ENCODE results near the gene SHH.

Gene SHH

DNA sequence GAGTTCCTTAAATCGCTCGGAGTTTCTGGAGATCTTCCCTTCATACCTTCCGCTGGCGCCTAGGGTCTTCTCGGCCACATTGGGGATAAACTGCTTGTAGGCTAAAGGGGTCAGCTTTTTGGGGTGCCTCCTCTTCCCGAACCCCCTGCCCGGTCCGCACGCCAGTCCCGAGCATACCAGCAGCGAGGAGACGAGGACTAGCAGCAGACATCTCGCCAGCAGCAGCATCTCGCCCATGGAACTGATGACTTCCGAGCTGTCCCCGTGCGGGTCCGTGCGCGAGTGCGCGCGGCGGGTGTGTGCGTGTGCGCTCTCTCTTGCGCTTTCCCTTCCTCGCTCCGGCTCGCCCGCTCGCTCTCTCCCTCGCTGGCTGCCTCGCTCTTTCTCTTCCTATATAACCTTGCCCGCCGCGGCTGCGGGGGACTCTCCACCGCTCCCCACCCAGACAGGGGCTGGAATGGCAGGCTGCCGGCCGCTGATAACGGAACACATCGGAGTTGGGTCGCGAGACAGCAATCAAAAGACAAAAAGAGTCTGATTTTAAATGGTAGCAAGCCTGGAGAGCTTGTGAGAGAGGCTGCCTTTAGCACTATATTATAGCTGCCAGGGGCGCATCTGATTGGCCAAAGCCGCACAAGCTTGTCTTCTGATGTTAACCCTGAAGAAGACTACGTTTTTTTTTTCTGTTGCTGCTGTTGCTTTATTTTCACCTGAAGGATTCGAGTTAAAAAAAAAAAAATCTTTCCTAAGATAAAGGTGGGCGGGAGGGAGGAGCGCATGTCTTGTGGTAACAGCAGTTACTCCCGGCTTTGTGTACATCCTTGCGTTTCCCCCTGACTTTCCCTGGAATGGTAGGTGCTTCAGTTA lies at the start of gene SHH:
Gene SHH, minus strand, starts transcription at position 569 of the 867 bp plus-strand sequence. Its CDS starts 341 bp downstream, at position 228.
- no peak for DNase-seq

GRCh38 chr7:155861480-155861868 lies 49.2 kb upstream of the SHH start:
- DNase-seq, result no peak

DNA sequence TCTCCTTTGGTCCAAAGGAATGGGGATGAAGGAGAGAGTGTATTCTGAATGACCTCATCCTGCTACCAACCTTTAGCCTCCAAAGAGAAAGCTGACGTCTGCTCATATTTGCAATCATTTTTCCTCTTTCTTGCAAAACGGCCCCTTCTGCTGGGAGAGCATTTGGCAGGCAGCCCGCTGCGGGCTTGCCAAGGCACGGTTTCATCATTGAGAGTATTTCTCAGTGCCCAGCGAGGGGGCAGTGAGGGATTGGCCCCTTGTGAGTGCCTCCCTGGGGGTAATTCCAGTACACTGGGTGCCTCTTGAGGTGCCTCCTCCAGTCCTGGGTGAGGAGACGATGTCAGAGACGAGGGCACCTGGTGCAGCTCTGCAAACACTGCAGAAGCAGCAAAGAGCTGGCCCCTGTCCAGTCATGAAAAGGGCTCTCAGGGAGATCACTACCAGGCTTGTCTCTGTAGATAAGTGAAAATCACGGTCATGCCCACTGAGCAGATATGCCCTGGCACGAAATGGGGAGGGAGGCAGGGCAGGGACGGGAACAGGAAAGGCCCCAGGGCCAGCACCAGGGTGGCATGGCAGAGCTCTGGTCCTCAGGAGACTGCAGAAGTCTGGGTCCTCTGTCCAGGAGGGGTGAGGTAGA lies 48.7 kb upstream of the SHH start:
- DNase-seq, result no peak

DNA sequence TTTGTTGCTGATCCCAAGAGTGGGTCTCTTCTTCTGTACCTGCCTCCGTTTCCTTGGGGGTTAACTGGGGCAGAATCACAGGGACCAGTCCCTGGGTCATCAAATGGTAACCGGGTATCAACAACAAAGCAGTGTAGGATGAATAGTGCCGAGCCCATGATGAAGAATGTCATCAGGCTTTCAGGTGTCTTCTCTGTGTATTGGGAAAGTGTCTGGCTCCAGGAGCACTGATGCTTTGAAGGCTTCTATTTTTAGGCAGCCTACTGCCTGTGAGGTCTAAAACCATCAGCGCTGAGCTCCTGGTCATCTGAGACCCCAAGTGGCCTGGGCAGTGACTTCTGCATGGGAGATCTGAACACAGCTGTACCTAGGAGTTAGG lies 48.2 kb upstream of the SHH start:
- DNase-seq, result no peak

DNA sequence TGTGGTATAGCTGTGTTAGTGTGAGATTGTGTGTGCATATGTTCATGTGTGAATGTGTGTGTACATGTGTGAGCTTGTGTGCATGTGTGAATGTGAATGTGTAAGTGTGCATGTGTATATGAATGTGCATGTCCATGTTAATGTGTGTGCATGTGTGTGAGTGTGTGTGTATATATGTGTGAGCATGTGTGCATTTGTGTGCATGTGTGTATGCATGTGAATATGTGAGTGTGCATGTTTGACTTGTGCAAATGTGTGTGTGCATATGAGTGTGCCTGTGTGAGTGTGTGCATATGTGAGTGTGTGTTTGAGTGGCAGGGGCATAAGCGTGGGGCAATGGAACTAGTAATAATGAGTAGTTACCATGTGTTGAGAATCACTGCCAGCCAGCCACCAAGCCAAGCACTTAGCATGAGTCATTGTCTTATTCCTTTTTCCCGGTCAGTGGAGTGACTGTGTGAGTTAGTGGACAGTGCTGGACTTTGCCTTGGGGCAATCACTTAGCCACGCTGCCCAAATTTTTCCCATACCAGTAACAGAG lies 46.3 kb upstream of the SHH start:
- no peak for DNase-seq

DNA sequence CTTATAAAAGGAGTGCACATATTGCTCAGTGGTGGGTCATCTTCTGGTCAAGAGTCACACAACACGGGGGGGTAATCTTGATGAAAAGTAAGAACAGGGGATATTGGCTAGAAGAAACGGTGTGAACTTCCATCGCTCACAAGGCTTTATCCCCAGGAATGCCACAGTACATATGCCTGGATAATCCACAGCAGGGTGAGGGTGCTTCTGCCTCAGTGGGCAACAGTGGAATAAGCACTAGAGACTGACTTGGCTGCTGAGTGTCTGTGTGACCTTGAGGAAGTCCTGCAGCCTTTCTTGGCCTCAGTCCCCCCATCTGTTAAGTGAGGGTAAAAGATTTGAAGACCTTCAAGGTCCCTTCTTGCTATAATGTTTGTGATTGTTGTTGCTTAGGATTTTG lies 44.9 kb upstream of the SHH start:
- DNase-seq, result no peak

DNA sequence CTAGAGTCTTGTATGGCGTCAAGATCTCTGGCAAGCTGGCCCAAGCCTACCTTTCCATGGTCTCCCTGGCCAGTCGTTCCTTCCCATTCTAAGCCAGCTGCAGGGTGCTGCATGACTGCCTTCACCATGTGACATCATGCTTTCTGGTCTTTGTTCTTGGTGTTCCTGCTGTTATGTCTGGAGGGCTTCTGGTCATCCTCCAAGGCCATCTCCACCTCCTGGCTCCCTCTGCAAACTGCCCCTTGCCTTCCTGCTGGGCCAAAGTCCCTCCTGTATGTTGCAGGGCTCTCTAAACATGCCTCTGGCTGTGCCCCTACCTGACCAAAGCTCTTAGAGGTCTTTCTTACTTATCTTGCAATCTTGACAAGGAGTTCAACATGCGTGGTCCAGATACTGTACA lies 44.4 kb upstream of the SHH start:
- DNase-seq, result no peak

DNA sequence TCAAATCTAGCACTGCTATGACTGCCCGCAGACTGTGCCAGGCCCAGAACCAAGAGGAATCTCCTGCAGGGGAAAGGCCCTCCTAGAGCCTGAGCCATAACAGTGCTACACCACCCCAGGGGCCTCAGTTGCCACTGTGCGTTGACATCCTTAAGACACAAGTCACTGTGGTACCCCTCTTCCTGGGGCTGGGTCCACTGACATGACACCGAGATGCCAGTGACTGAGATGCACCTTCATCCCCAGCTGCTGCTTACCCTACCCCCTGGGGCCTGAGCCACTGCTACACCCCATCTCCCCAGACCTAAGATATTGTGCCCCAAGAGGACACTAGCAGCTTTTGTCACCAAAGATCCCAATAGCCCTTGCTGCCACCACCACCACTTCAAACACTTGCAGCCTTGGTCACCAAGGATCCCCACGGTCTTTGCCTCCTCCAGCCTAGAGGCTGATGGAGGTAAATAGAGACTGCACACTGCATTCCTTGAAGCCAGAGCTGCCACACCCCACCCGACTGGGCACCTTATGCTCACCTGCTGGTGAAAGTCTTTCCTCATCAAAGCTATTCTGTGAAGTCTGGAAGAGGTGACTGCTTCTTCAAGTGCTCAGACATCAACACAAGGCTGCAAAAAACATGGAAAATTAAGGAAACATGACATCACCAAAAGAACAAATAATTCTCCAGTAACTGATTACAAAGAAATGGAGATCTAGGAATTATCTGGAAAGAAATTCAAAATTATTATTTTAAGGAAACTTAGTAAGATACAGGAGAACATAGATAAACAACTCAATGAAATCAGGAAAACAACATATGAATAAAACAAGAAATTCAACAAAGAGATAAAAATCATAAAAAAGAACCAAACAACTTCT lies 40.4 kb upstream of the SHH start:
- no peak for DNase-seq

DNA sequence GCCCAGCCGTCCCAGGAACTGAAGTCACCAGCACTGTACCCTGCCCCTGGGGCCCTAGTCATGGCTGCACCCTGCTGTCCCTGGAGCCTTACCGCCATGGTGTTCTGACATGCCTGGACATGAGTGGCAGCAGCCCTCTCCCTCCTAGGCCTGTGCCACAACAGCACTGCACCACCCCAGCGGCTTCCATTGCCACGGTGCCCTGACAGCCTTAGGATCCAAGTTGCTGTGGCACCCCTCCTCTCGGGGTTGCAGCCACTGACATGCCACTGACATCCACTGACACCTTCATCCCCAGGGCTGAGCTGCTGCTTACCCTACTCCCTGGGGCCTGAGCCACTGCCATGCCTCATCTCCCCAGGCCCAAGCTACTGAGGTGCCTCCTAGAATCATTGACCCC lies 39.6 kb upstream of the SHH start:
- DNase-seq, result no peak

DNA sequence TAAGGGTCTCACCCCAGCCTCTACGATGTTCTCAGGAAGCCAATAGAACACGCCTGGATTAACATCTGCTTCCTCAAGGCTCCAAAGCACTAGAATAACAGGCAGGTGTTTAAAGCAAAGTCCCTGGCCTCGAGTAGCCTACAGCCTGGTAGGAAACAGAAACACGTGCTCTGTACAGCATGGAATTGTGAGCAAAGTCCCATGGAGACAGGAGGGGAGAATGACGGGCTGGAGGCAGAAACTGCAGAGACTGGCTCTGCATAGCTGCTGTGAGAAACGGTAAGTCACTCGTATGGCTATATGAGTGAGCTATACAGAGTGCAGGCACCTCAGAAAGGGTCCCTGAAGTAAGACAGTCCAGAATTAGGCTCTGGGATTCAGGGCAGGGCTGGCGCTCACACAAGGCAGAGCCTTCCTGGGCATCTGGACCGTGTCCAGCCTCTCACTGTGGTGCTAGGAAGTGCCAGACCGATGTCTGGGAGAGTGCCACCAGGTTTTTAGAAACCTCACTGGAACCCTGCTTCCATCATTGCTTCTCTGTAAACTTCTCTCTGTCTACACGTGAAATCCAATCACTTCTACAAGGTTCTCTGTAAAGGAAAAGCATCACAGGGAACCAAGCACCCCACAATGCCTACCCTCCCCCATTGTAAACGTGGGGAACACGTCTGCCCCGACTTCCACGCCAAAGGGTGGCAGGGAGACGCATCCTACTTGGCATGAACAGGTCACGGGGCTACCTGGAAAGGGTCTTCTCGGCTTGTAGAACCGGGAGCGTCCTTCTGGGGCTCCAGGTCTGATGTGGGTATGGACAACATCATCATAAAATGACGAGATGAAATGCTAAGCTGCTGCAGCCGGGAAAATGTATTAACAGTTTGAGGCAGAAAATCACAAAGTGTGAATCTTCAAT lies 38.8 kb upstream of the SHH start:
- no peak for DNase-seq

- DNase-seq, result no peak
Measured at GRCh38 chr7:155850001-155850436, 37.8 kb upstream of the SHH start.

DNA sequence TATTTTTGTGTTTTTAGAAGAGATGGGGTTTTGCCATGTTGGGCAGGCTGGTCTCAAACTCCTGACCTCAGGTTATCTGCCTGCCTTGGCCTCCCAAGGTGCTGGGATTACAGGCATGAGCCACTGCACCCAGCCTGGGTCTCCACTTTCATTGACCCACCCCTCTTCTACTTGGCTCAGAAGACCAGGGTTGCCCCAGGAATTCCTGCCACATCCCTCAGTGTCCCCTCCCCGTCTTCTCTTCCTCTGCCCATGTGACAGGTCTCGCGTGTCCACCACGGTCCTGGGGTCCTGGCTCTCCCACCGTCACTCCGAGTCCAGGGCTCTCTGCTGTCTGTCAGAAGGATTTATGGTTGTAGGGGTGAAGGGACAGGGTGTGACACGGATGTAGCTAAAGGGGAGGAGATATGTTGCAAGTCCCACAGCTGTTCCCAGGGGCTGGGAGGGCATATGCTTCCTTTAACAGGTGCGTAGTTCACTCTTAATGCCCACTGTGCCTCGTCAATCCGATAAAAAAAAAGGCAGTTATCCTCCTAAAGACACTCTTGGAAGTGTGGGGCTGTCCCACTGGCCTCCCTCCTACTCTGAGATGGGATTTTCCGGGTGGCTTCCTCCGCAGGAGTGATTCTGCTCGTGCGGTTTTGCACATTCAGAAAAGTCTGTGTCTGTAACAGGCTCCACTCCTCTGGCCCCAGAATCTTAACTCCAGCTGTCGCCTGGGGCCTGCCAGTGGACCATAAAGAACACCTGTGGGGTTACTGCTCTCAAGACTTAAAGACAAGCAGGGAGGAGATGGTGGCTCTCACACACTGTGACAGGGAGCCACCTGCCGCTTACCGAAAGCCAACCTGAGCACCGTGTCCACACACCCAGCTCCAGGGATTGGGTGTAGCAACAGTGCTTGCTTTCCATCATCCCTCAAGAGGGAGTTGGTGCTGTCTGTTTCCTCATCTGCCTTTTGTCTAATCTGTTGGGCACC lies 36.7 kb upstream of the SHH start:
- DNase-seq, result no peak

- DNase-seq, result no peak
Measured at GRCh38 chr7:155847821-155848435, 35.7 kb upstream of the SHH start.

DNA sequence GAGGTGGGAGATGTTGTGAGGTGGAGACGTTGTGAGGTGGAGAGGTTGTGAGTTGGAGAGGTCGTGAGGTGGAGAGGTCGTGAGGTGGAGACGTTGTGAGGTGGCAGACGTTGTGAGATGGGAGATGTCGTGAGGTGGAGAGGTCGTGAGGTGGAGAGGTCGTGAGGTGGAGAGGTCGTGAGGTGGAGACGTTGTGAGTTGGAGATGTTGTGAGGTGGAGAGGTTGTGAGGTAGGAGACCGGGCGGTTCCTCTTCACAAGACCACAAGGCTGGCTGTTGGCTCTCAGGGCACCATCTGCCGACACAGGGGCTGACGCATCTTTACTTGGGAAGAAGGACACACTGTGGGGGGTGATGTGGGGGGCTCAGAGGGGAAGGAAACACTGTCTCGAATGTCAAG lies 34.7 kb upstream of the SHH start:
- DNase-seq, result no peak

GRCh38 chr7:155846156-155846555 lies 33.9 kb upstream of the SHH start:
- no peak for DNase-seq

DNA sequence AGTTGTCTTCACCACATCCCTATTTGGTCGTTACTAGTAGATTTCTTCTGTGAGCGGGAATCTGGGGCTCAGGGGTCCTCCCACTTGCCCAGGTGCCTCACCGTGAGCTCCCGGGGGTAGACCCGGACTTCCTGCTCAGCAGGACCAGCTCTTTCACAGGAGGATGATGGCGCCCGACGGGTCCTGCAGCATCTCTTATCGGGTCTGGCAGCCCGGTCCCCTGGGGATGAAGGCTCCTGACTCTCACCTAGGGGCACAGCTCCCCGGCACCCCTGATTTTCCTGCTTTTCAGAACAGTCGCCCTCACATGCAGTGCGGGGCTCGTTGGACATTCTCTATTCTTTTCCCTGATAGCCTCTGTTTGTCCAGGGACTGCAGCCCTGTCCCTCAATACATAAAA lies 33.0 kb upstream of the SHH start:
- DNase-seq, result no peak

- DNase-seq, result no peak
Measured at GRCh38 chr7:155844526-155844925, 32.3 kb upstream of the SHH start.

GRCh38 chr7:155844019-155844453 lies 31.8 kb upstream of the SHH start:
- no peak for DNase-seq

- DNase-seq, result no peak
Measured at GRCh38 chr7:155843426-155844018, 31.3 kb upstream of the SHH start.

Measured in activated CD4-positive, alpha-beta T cell treated with anti-CD3 and anti-CD28 coated beads, Interleukin-2, amount 50 U/mL, for 16 hours (primary cell).